HCT116 (cell line): Measurements from ENCODE around the gene UBE2S. TPM values are rescaled to one million over a fixed set of nuclear protein-coding genes. Genes with fewer than 3 reads are reported as not detected.

Experiments used
- ATAC-seq: fragments of 200-7000 bp; cut with Tn5 transposase; 2 replicates; pipeline ENCODE4 v1.9.1; 2020; ENCODE audit warnings: mild to moderate bottlenecking, moderate library complexity
- BruUV-seq: library from RNA; stranded (reverse); fragments of 400-500 nt; replicated peaks from 2 replicates; lab custom pipeline; 2021; lab: Mats Ljungman, UMichigan
- CTCF ChIA-PET: fragments of 300-600 bp; sonication (Branson Sonifier 250); formaldehyde crosslinking; loops from one replicate; lab custom pipeline; 2021; ENCODE audit warnings: antibody characterized with exemption; lab: Charles Lee
- POLR2A ChIA-PET: fragments of 300-600, 350-600 bp; sonication (Branson Sonifier 250); formaldehyde crosslinking; loops from one replicate; lab custom pipeline; 2021; ENCODE audit warnings: antibody characterized with exemption; lab: Charles Lee
- RAD21 ChIA-PET, 2 experiments: fragments of 300-600 bp; sonication (Branson Sonifier 250); formaldehyde crosslinking; loops; one replicate each; lab custom pipeline; 2023; ENCODE audit warnings: low total read pairs in 2 of 2; ENCODE audit not compliant: uncharacterized antibody in 2 of 2, unreplicated experiment in 2 of 2, low non-redundant PET in 1 of 2; lab: Charles Lee
- DNase-seq: peaks from one replicate; pipeline ENCODE4 v3.0.0-alpha.2; 2010; ENCODE audit warnings: low read depth, low spot score
- H2AFZ ChIP-seq: fragments of 200-600 bp; shearing (Covaris generic), sonication (generic); 2 replicates; pipeline ENCODE4 v1.6.1; 2017; ENCODE audit warnings: low read depth, mixed run types, mixed read lengths, antibody characterized with exemption, low read length; ENCODE audit not compliant: poor library complexity, severe bottlenecking
- H3K27ac ChIP-seq: 2 replicates; pipeline ENCODE4 v1.5.1; 2012; ENCODE audit warnings: low read depth, low read length
- H3K27me3 ChIP-seq: fragments of 200-600 bp; sonication (generic); 2 replicates; pipeline ENCODE4 v1.6.1; 2016; ENCODE audit warnings: mixed run types, low read length, mixed read lengths; ENCODE audit not compliant: insufficient read depth
- H3K36me3 ChIP-seq, 2 experiments: fragments of 200-500 bp in 1 of 2; fragments of 200-600 bp in 1 of 2; sonication (Bioruptor generic) in 1 of 2; sonication (generic) in 1 of 2; 2 replicates each; pipeline versions ENCODE4 v1.5.1 to v1.6.1; 2014 to 2016; ENCODE audit warnings: low read length in 2 of 2, inconsistent platforms in 1 of 2, mixed read lengths in 1 of 2, mixed run types in 1 of 2; ENCODE audit not compliant: insufficient read depth in 2 of 2, control insufficient read depth in 1 of 2
- H3K4me1 ChIP-seq, 2 experiments: fragments of 200-600 bp in 1 of 2; sonication (generic) in 1 of 2; 2 replicates each; pipeline versions ENCODE4 v1.5.1 to v1.6.1; 2012 to 2017; ENCODE audit warnings: low read length in 2 of 2, inconsistent platforms in 1 of 2, mild to moderate bottlenecking in 1 of 2, mixed read lengths in 1 of 2, mixed run types in 1 of 2, moderate library complexity in 1 of 2; ENCODE audit not compliant: insufficient read depth in 2 of 2, control insufficient read depth in 1 of 2
- H3K4me2 ChIP-seq: fragments of 200-600 bp; sonication (generic); 2 replicates; pipeline ENCODE4 v1.6.1; 2017; ENCODE audit warnings: mixed run types, low read length, mixed read lengths
- H3K4me3 ChIP-seq, 2 experiments: fragments of 200-600 bp in 1 of 2; sonication (generic) in 1 of 2; replicated peaks in 1 of 2; 2 replicates each; pipeline ENCODE4 v1.5.1; 2011 to 2016; ENCODE audit warnings: low read length in 2 of 2, control low read depth in 1 of 2, low read depth in 1 of 2, mild to moderate bottlenecking in 1 of 2, mixed read lengths in 1 of 2, mixed run types in 1 of 2
- H3K79me2 ChIP-seq: fragments of 200-600 bp; sonication (generic); 2 replicates; pipeline ENCODE4 v1.6.1; 2017; ENCODE audit warnings: mild to moderate bottlenecking, mixed run types, low read length, moderate library complexity, mixed read lengths; ENCODE audit not compliant: insufficient read depth
- H3K9ac ChIP-seq: fragments of 200-600 bp; sonication (generic); 2 replicates; pipeline ENCODE4 v1.6.1; 2016; ENCODE audit warnings: low read length, mixed read lengths
- H3K9me2 ChIP-seq: fragments of 200-600 bp; sonication (generic), shearing (Covaris generic); 2 replicates; pipeline ENCODE4 v1.6.1; 2017; ENCODE audit warnings: mixed run types, mild to moderate bottlenecking, moderate library complexity; ENCODE audit not compliant: insufficient read depth
- H3K9me3 ChIP-seq, 2 experiments: fragments of 200-500 bp in 1 of 2; fragments of 200-600 bp in 1 of 2; sonication (Bioruptor generic) in 1 of 2; sonication (generic) in 1 of 2; 2 replicates each; pipeline ENCODE4 v1.6.1; 2014 to 2017; ENCODE audit warnings: low read length in 2 of 2, mixed read lengths in 2 of 2, inconsistent platforms in 1 of 2, low read depth in 1 of 2, mild to moderate bottlenecking in 1 of 2, mixed run types in 1 of 2, moderate library complexity in 1 of 2; ENCODE audit not compliant: control insufficient read depth in 1 of 2, insufficient read depth in 1 of 2
- H4K20me1 ChIP-seq: fragments of 200-600 bp; sonication (generic), shearing (Covaris generic); 2 replicates; pipeline ENCODE4 v1.6.1; 2017; ENCODE audit warnings: mixed run types, mild to moderate bottlenecking, moderate library complexity; ENCODE audit not compliant: insufficient read depth
- CBX3 ChIP-seq: IDR thresholded peaks from 2 replicates; pipeline ENCODE4 v1.6.1; 2012; ENCODE audit warnings: low read depth
- CTCF ChIP-seq, 3 experiments: fragments of 200-600 bp in 1 of 3; sonication (generic) in 1 of 3; IDR thresholded peaks in 2 of 3; conservative IDR thresholded peaks in 1 of 3; 2 replicates each; pipeline ENCODE4 v1.5.1; 2012 to 2017; ENCODE audit warnings: low read depth in 2 of 3, low read length in 2 of 3, antibody characterized with exemption in 1 of 3, borderline replicate concordance in 1 of 3, control low read depth in 1 of 3, mild to moderate bottlenecking in 1 of 3, mixed read lengths in 1 of 3, mixed run types in 1 of 3, moderate library complexity in 1 of 3; ENCODE audit not compliant: insufficient read depth in 1 of 3
- EGR1 ChIP-seq: IDR thresholded peaks from 2 replicates; pipeline ENCODE4 v1.6.1; 2012; ENCODE audit warnings: low read depth
- ELF1 ChIP-seq: IDR thresholded peaks from 2 replicates; pipeline ENCODE4 v1.6.1; 2012; ENCODE audit warnings: low read depth, borderline replicate concordance
- POLR2A ChIP-seq: IDR thresholded peaks from 2 replicates; pipeline ENCODE4 v1.7.0; 2011; ENCODE audit warnings: borderline replicate concordance; ENCODE audit not compliant: insufficient read depth, insufficient read length; ENCODE audit errors: extremely low read depth
- REST ChIP-seq: IDR thresholded peaks from 2 replicates; pipeline ENCODE4 v1.6.1; 2012; ENCODE audit warnings: low read depth
- SIN3A ChIP-seq: IDR thresholded peaks from 2 replicates; pipeline ENCODE4 v1.6.1; 2012; ENCODE audit warnings: low read depth
- YY1 ChIP-seq: IDR thresholded peaks from 2 replicates; pipeline ENCODE4 v1.6.1; 2011; ENCODE audit warnings: low read length, low read depth, moderate library complexity, mild to moderate bottlenecking; ENCODE audit not compliant: insufficient replicate concordance; ENCODE audit errors: extremely low read depth
- ZBTB33 ChIP-seq: IDR thresholded peaks from 2 replicates; pipeline ENCODE4 v1.6.1; 2011; ENCODE audit warnings: mild to moderate bottlenecking, low read length, moderate library complexity; ENCODE audit not compliant: insufficient replicate concordance; ENCODE audit errors: extremely low read depth
- ZFX ChIP-seq: fragments of 450-650 bp; IDR thresholded peaks from 2 replicates; pipeline ENCODE4 v1.6.1; 2017
- intact Hi-C: fragments of 100-400 bp; cut with micrococcal nuclease; formaldehyde crosslinking; loops from 2 replicates; pipeline ENCODE4 v1.10.0; 2022
- total RNA-seq: library from RNA; stranded (reverse); gene quantifications from one replicate; pipeline ENCODE4 v1.2.1, GENCODE V29; 2021; ENCODE audit not compliant: unreplicated experiment

The UBE2S gene
- total RNA-seq, 1 experiment from 2014 or later, result 515 TPM

GRCh38 chr19:55418185-55418584 is 10.6 kb upstream of the UBE2S start (continued):
- TF ChIP-seq YY1 (peak; percentile 14), POLR2A (no peak), CTCF (IDR thresholded peaks at IDR 0.05 in 2 of 3, conservative IDR thresholded peaks at IDR 0.05 in 1 of 3; ENCODE audit: borderline replicate concordance in 1 of 3, insufficient read depth in 1 of 3, low read depth in 2 of 3, low read length in 2 of 3) (peak; percentile 69 to 87 (median 80)), ELF1 (no peak), SIN3A (no peak), REST (no peak), EGR1 (no peak)

GRCh38 chr19:55410168-55410567 is 2.6 kb upstream of the UBE2S start:
- no peaks in the 10 kb centered on the region for H3K27me3 ChIP-seq
- ATAC-seq, result no peak
- H3K9ac ChIP-seq, result no peak overlapping the region
- CTCF ChIA-PET, result no interaction called here
- H3K4me1 ChIP-seq, result peaks cover 12 to 27% of the 10 kb centered on the region in 2 experiments
- H3K79me2 ChIP-seq, result peaks cover 24% of the 10 kb centered on the region
- intact Hi-C loops, result no loop called here
- H3K36me3 ChIP-seq, result peaks cover 9 to 16% of the 10 kb centered on the region in 2 experiments; a peak in 3 of 4 replicates
- no peak for DNase-seq
- no peak overlapping the region for H3K27ac ChIP-seq
- no peak overlapping the region for H2AFZ ChIP-seq
- H3K9me3 ChIP-seq, result no peaks in the 10 kb centered on the region
- RAD21 ChIA-PET, result no interaction called here
- no peaks in the 10 kb centered on the region for H3K9me2 ChIP-seq
- no peak overlapping the region for H3K4me2 ChIP-seq
- BruUV-seq, result no TSS peak
- H4K20me1 ChIP-seq, result peaks cover 8% of the 10 kb centered on the region; the same call in 1 of the 2 replicates
- POLR2A ChIA-PET, result no interaction called here
- no peak overlapping the region for H3K4me3 ChIP-seq
- TF ChIP-seq ZFX, result no peak
- no peak for TF ChIP-seq CBX3
- no peak for TF ChIP-seq ZBTB33
- no peak for TF ChIP-seq CTCF (IDR thresholded peaks at IDR 0.05 in 2 of 3, conservative IDR thresholded peaks at IDR 0.05 in 1 of 3; ENCODE audit: borderline replicate concordance in 1 of 3, insufficient read depth in 1 of 3, low read depth in 2 of 3, low read length in 2 of 3)
- TF ChIP-seq, all 23 proteins: peak for 0
